ENCODE data around the gene PCDH15.

The PCDH15 gene

DNA sequence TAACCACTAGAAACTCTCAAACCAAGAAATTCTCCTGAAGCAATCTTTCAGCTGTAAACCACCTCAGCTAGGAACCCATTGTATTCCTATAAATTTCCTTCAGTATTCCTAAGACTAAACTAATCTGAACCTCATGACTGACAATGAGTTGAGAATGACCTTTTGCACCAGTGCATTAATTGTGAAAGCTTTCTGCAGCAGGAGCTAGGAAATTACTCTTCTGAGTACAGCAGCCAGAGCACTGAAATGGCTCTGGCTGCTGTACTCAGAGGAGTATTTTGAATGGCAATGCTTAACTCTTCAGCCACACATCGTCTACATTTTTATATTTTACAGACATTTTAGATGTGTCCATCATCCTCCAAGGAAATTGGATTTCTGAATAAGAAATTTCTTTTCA, 109.7 kb downstream of the PCDH15 start:
- DNase-seq (ENCODE audit: low spot score), result no peak
- in situ Hi-C loops (cut with MboI; ENCODE audit: low sequenced_read_pairs, unreplicated experiment), result no loop called here
- TF ChIP-seq, protein P1, sequence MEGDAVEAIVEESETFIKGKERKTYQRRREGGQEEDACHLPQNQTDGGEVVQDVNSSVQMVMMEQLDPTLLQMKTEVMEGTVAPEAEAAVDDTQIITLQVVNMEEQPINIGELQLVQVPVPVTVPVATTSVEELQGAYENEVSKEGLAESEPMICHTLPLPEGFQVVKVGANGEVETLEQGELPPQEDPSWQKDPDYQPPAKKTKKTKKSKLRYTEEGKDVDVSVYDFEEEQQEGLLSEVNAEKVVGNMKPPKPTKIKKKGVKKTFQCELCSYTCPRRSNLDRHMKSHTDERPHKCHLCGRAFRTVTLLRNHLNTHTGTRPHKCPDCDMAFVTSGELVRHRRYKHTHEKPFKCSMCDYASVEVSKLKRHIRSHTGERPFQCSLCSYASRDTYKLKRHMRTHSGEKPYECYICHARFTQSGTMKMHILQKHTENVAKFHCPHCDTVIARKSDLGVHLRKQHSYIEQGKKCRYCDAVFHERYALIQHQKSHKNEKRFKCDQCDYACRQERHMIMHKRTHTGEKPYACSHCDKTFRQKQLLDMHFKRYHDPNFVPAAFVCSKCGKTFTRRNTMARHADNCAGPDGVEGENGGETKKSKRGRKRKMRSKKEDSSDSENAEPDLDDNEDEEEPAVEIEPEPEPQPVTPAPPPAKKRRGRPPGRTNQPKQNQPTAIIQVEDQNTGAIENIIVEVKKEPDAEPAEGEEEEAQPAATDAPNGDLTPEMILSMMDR (IDR thresholded peaks at IDR 0.05; ENCODE audit: borderline replicate concordance, control extremely low read depth, extremely low read depth, insufficient read depth, missing control alignments), result no peak

- TF ChIP-seq, protein P1 (IDR thresholded peaks at IDR 0.05; ENCODE audit: borderline replicate concordance, control extremely low read depth, extremely low read depth, insufficient read depth, missing control alignments), result no peak
- in situ Hi-C loops (cut with MboI; ENCODE audit: low sequenced_read_pairs, unreplicated experiment), result no loop called here
- DNase-seq (ENCODE audit: low spot score), result no peak
These were observed 118.5 kb downstream of the PCDH15 start for GRCh38 chr10:54682554-54682953.

- no peak for DNase-seq (ENCODE audit: low spot score)
- in situ Hi-C loops (cut with MboI; ENCODE audit: low sequenced_read_pairs, unreplicated experiment), result no loop called here
- TF ChIP-seq, protein P1 (IDR thresholded peaks at IDR 0.05; ENCODE audit: borderline replicate concordance, control extremely low read depth, extremely low read depth, insufficient read depth, missing control alignments), result no peak
These were observed 119.9 kb downstream of the PCDH15 start for GRCh38 chr10:54681136-54681535.

DNA sequence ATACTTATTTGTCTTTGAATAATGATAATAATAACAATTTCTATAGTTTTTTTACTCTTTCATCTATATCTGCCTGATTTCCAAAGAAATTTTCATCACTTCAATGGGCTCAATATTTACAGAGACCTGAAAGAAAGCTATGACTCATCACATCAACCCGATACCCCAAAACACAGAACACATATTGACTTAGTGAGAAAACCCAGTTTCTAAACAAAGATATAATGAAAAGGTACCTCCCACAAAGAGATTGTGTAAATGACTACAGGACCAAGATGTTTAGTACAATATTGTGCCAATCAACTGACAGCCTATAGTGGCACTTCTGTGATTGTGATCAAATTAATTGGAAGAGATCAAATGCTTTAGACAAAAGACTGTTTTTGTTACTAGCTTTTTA, 133.9 kb downstream of the PCDH15 start:
- TF ChIP-seq, protein P1 (IDR thresholded peaks at IDR 0.05; ENCODE audit: borderline replicate concordance, control extremely low read depth, extremely low read depth, insufficient read depth, missing control alignments), result no peak
- DNase-seq (ENCODE audit: low spot score), result no peak
- in situ Hi-C loops (cut with MboI; ENCODE audit: low sequenced_read_pairs, unreplicated experiment), result no loop called here

DNA sequence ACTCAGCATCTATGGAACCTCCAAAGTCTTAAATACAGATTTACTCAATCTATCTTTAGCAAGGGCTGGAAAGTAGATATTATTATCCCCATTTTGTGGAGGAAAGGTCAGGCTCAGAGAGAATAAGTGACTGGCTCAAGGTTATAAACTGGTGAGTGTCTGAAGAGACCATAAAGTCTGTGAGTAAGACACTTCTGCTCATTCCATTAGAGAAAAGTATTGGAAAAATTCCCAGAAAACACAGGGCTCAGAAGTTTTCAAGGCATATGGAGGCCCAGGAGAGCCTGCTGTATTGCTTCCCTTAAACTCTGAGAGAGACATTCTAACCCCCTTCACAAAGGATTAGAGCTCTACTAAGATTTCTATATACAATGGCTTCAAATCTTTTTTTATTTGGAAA, 134.8 kb downstream of the PCDH15 start:
- no peak for DNase-seq (ENCODE audit: low spot score)
- in situ Hi-C loops (cut with MboI; ENCODE audit: low sequenced_read_pairs, unreplicated experiment), result no loop called here
- TF ChIP-seq, protein P1 (IDR thresholded peaks at IDR 0.05; ENCODE audit: borderline replicate concordance, control extremely low read depth, extremely low read depth, insufficient read depth, missing control alignments), result no peak

- in situ Hi-C loops (cut with MboI; ENCODE audit: low sequenced_read_pairs, unreplicated experiment), result no loop called here
These were observed 135.9 kb downstream of the PCDH15 start for GRCh38 chr10:54665095-54665494.

More at GRCh38 chr10:54665095-54665494, 135.9 kb downstream of the PCDH15 start:
- no peak for DNase-seq (ENCODE audit: low spot score)
- TF ChIP-seq, protein P1 (IDR thresholded peaks at IDR 0.05; ENCODE audit: borderline replicate concordance, control extremely low read depth, extremely low read depth, insufficient read depth, missing control alignments), result no peak
